Measurements from ENCODE around the gene SPNS3. TPM values are rescaled to one million over a fixed set of nuclear protein-coding genes. Genes with fewer than 3 reads are reported as not detected.

SPNS3 gene
- total and polyA plus RNA-seq, 2 of the 8 experiments (the other 6 are each of a cell fraction or from before 2014, with no cell fraction given) = not detected

- DNase-seq (ENCODE audit: low read depth in 1 of 2, low spot score in 2 of 2) = no peak
- Histone ChIP-seq H3K56ac (replicated peaks; ENCODE audit: insufficient read length, low read depth, low read length) (no peak overlapping the region), H4K91ac (replicated peaks; ENCODE audit: insufficient read length, low read length) (no peak overlapping the region), H2BK12ac (ENCODE audit: low read depth, low read length) (0 out of 2 replicates have a peak overlapping the region, but pooled peaks have one; percentile 17), H3K79me2 (ENCODE audit: control insufficient read depth in 1 of 2, insufficient read depth in 2 of 2, low read length in 2 of 2) (no peaks in the 10 kb centered on the region), H3K23me2 (ENCODE audit: low read depth, low read length) (no peaks in the 10 kb centered on the region), H3K4me2 (ENCODE audit: insufficient read depth in 1 of 2, low read depth in 2 of 2, low read length in 2 of 2) (no peak overlapping the region), H3K14ac (ENCODE audit: insufficient read length) (no peak overlapping the region), H3K4me3 (ENCODE audit: extremely low read depth in 1 of 4, insufficient read depth in 2 of 4, low read depth in 3 of 4, low read length in 4 of 4) (no peak overlapping the region), H3K9ac (replicated peaks in 1 of 4; ENCODE audit: extremely low read depth in 1 of 4, low read depth in 3 of 4, low read length in 3 of 4) (no peak overlapping the region), H3K36me3 (ENCODE audit: control insufficient read depth in 2 of 4, insufficient read depth in 4 of 4, low read length in 3 of 4) (no peaks in the 10 kb centered on the region), H2BK15ac (ENCODE audit: low read length) (no peak overlapping the region), H3K23ac (ENCODE audit: insufficient read length) (no peak overlapping the region), H3K18ac (ENCODE audit: extremely low read depth, low read length) (no peak overlapping the region), H2BK120ac (replicated peaks; ENCODE audit: low read depth, low read length) (no peak overlapping the region), H3K9me3 (ENCODE audit: insufficient read depth in 2 of 2, low read depth in 1 of 2, low read length in 1 of 2) (no peaks in the 10 kb centered on the region), H3K79me1 (ENCODE audit: low read depth, low read length) (no peaks in the 10 kb centered on the region), H4K5ac (ENCODE audit: insufficient read length, low read depth, low read length) (no peak overlapping the region), H3K27me3 (replicated peaks in 1 of 4; ENCODE audit: control insufficient read depth in 3 of 4, extremely low read depth in 1 of 4, insufficient read depth in 3 of 4, low read length in 3 of 4) (no peaks in the 10 kb centered on the region), H2BK20ac (ENCODE audit: low read length) (no peak overlapping the region), H2AFZ (ENCODE audit: low read length) (no peak overlapping the region), H4K20me1 (replicated peaks in 1 of 2; ENCODE audit: control insufficient read depth in 1 of 2, insufficient read depth in 2 of 2, low read length in 2 of 2) (no peaks in the 10 kb centered on the region), H2AK5ac (ENCODE audit: low read depth, low read length) (no peak overlapping the region), H3K4ac (replicated peaks; ENCODE audit: insufficient read length, low read depth, low read length) (no peak overlapping the region), H3K4me1 (replicated peaks in 1 of 4; ENCODE audit: control insufficient read depth in 3 of 4, insufficient read depth in 4 of 4, low read length in 3 of 4) (peaks cover 0 to 13% (median 6%) of the 10 kb centered on the region in 4 experiments; a peak in 4 of 7 replicates), H3K27ac (ENCODE audit: low read depth, low read length) (no peak overlapping the region), H2BK5ac (ENCODE audit: low read depth, low read length) (no peak overlapping the region), H4K8ac (ENCODE audit: extremely low read depth, insufficient read depth, low read length) (no peak overlapping the region)
- TF ChIP-seq TEAD4 (IDR thresholded peaks at IDR 0.05; ENCODE audit: low read depth, low read length) = 0 out of 2 replicates have a peak, but pooled peaks have one; percentile 9
- no peak for TF ChIP-seq BCL11A (IDR thresholded peaks at IDR 0.05; ENCODE audit: low read depth in 2 of 2, low read length in 2 of 2)
- no peak for FAIRE-seq
- ChIA-PET POLR2A (ENCODE audit: partially characterized antibody) (no interaction called here), CTCF (ENCODE audit: partially characterized antibody) (interaction anchor here (0.6 to 1.4 kb wide), 4 partner anchors 11 to 24 kb away, joined by 3 to 5 read pairs (median 3); no protein-coding TSS in a partner anchor)
- WGBS, 2 experiments (ENCODE audit: extremely low coverage in 1 of 2, insufficient coverage in 1 of 2, insufficient read length in 1 of 2, insufficient replicate concordance in 2 of 2, low coverage in 1 of 2, low lambda C conversion rate in 2 of 2, missing lambda C conversion rate in 1 of 2) = 85% methylated on average over 16 of the region's 19 CpGs; no CpG with 5 or more reads in 1 of the 2 experiments
Observed at GRCh38 chr17:4476511-4477070, 42.9 kb downstream of the SPNS3 start.
